GM12872 (cell line): ENCODE results near the gene SLC9B2.

Experiments used
- CTCF ChIP-seq: IDR thresholded peaks from 3 replicates; pipeline ENCODE4 v1.5.1; 2011; ENCODE audit warnings: low read depth, mild to moderate bottlenecking, low read length, moderate library complexity; ENCODE audit not compliant: insufficient read depth

The SLC9B2 gene

GRCh38 chr4:103076747-103077347 lies at the start of gene SLC9B2:
Gene SLC9B2 (minus strand): TSS chr4:103076761. CDS start chr4:103067550, 9,211 bp downstream.
- TF ChIP-seq CTCF, result no peak

- TF ChIP-seq CTCF, result no peak
Observed at GRCh38 chr4:103126126-103126525, 49.6 kb upstream of the SLC9B2 start.

GRCh38 chr4:103123114-103123513 lies 46.6 kb upstream of the SLC9B2 start:
- no peak for TF ChIP-seq CTCF

- no peak for TF ChIP-seq CTCF
Observed at GRCh38 chr4:103118166-103118565, 41.6 kb upstream of the SLC9B2 start.

GRCh38 chr4:103111598-103111997 lies 35.0 kb upstream of the SLC9B2 start:
- no peak for TF ChIP-seq CTCF

GRCh38 chr4:103108542-103108941 lies 32.0 kb upstream of the SLC9B2 start:
- no peak for TF ChIP-seq CTCF

GRCh38 chr4:103105558-103106356 lies 29.2 kb upstream of the SLC9B2 start:
- no peak for TF ChIP-seq CTCF
